Osteocyte (in vitro differentiated cells): ENCODE measurements around the gene ZRANB1. TPM values are rescaled to one million over a fixed set of nuclear protein-coding genes. Genes with fewer than 3 reads are reported as not detected.
A peak's percentile ranks its signal among the peaks of the same experiment; 100 is the strongest.

ENCODE experiments used
- DNase-seq: peaks from one replicate; pipeline ENCODE4 v3.0.0; 2021; ENCODE audit warnings: mixed read lengths; ENCODE audit not compliant: unreplicated experiment; ENCODE audit errors: extremely low spot score
- H3K27ac Mint-ChIP-seq: one replicate; pipeline ENCODE4 v1.8.0; 2021; ENCODE audit warnings: mild to moderate bottlenecking, mixed read lengths; ENCODE audit not compliant: unreplicated experiment
- H3K27me3 Mint-ChIP-seq: one replicate; pipeline ENCODE4 v1.8.0; 2021; ENCODE audit warnings: mixed read lengths; ENCODE audit not compliant: unreplicated experiment
- H3K36me3 Mint-ChIP-seq: one replicate; pipeline ENCODE4 v1.8.0; 2021; ENCODE audit warnings: mixed read lengths; ENCODE audit not compliant: unreplicated experiment
- H3K4me1 Mint-ChIP-seq: one replicate; pipeline ENCODE4 v1.8.0; 2021; ENCODE audit warnings: mixed read lengths; ENCODE audit not compliant: unreplicated experiment
- H3K4me3 Mint-ChIP-seq: one replicate; pipeline ENCODE4 v1.8.0; 2021; ENCODE audit warnings: mild to moderate bottlenecking, moderate library complexity, mixed read lengths; ENCODE audit not compliant: unreplicated experiment
- H3K9me3 Mint-ChIP-seq: one replicate; pipeline ENCODE4 v1.8.0; 2021; ENCODE audit warnings: mixed read lengths; ENCODE audit not compliant: unreplicated experiment
- total RNA-seq: library from RNA; stranded (reverse); gene quantifications from 2 replicates; pipeline ENCODE4 v1.2.1, GENCODE V29; 2021
- TF ChIP-seq, protein P1 (sequence below): fragments of 200-600 bp; sonication (generic); IDR thresholded peaks from 2 replicates; pipeline ENCODE4 v1.5.0; 2021; ENCODE audit warnings: antibody characterized with exemption, mild to moderate bottlenecking, moderate library complexity

Gene ZRANB1
- total RNA-seq, 1 donor from 2014 or later: 26.8 TPM

DNA sequence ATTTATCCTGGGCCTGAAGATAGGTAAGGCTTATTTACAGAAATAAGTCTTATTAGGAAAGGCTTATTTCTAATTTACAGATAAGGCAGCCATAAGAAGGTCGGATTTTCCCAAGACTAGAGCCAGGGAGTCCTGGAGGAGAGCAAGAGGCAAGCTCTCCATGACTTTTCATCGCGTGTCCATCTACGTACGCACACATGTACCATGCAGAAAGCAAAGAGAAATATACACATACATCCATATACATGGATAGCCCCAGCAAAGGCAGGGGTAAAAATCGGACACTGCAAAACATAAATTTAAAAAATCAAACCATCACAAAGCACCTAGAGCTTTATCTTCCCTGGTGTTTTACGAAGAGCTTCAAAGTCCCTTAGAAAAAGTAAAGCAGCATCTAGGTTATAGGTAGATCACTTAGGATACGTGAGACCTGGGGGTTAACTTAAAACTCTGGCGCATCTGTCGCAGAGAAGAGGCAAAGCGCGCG lies 25.8 kb upstream of the ZRANB1 start:
- no peaks in the 10 kb centered on the region for H3K9me3 Mint-ChIP-seq
- H3K4me3 Mint-ChIP-seq: peak overlapping the region; percentile 82
- no peaks in the 10 kb centered on the region for H3K27me3 Mint-ChIP-seq
- peak overlapping the region; percentile 90 for H3K27ac Mint-ChIP-seq
- H3K36me3 Mint-ChIP-seq: no peaks in the 10 kb centered on the region
- TF ChIP-seq, protein P1, sequence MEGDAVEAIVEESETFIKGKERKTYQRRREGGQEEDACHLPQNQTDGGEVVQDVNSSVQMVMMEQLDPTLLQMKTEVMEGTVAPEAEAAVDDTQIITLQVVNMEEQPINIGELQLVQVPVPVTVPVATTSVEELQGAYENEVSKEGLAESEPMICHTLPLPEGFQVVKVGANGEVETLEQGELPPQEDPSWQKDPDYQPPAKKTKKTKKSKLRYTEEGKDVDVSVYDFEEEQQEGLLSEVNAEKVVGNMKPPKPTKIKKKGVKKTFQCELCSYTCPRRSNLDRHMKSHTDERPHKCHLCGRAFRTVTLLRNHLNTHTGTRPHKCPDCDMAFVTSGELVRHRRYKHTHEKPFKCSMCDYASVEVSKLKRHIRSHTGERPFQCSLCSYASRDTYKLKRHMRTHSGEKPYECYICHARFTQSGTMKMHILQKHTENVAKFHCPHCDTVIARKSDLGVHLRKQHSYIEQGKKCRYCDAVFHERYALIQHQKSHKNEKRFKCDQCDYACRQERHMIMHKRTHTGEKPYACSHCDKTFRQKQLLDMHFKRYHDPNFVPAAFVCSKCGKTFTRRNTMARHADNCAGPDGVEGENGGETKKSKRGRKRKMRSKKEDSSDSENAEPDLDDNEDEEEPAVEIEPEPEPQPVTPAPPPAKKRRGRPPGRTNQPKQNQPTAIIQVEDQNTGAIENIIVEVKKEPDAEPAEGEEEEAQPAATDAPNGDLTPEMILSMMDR: no peak
- no peak for DNase-seq
- H3K4me1 Mint-ChIP-seq: peaks cover 39% of the 10 kb centered on the region

GRCh38 chr10:124916585-124917427 lies 25.1 kb upstream of the ZRANB1 start:
- H3K36me3 Mint-ChIP-seq: no peaks in the 10 kb centered on the region

DNA sequence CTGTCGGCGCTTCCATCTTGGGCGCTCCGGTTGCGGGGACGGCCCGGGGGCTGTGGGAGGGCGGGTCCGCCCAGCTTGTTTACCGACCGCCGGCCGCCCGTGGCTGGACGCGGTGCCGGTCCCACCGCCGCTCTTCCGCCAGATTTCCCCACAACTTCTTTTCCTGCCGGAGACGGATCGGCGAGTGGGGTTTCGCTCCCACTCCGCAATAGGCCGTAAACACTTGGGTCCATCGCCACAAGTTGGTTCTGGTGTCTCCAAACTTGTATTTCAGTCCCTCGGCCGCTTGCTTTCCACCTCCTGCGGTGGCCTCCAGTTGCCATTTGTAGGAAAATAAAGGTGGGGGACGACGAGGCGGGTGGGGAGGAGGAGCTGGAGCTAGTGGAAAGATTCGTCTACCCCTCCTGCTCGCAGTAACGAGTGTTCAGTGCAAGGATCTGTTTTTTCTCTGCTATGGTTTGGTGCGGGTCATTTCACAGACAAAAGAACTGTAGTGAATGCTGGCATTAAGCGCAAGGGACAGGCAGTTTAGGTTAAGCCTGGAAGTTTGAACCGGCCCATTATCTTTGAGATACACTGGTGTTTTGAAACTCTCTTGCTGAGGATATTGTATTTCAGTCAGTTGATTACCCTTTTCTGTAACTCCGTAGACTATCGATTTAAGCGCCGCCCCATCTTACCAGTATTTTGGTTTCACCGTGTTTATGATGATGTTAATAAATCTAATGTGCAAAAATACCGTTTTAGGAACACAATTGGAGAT lies 24.3 kb upstream of the ZRANB1 start:
- H3K36me3 Mint-ChIP-seq: no peaks in the 10 kb centered on the region
- TF ChIP-seq, protein P1: no peak
- H3K27me3 Mint-ChIP-seq: no peaks in the 10 kb centered on the region
- H3K9me3 Mint-ChIP-seq: no peaks in the 10 kb centered on the region
- peaks cover 30% of the 10 kb centered on the region for H3K4me1 Mint-ChIP-seq
- peak overlapping the region; percentile 94 for H3K27ac Mint-ChIP-seq
- no peak for DNase-seq
- peak overlapping the region; percentile 86 for H3K4me3 Mint-ChIP-seq

More at GRCh38 chr10:124916585-124917427, 25.1 kb upstream of the ZRANB1 start:
- Mint-ChIP-seq H3K4me3 (peak overlapping the region; percentile 82), H3K27ac (peak overlapping the region; percentile 90), H3K9me3 (no peaks in the 10 kb centered on the region), H3K4me1 (peaks cover 33% of the 10 kb centered on the region), H3K27me3 (no peaks in the 10 kb centered on the region)
- DNase-seq: peak; percentile 99
- TF ChIP-seq, protein P1: no peak

GRCh38 chr10:124918191-124918830 lies 23.6 kb upstream of the ZRANB1 start:
- Mint-ChIP-seq H3K27ac (peak overlapping the region; percentile 94), H3K4me3 (peak overlapping the region; percentile 86), H3K36me3 (no peaks in the 10 kb centered on the region), H3K9me3 (no peaks in the 10 kb centered on the region), H3K4me1 (peaks cover 28% of the 10 kb centered on the region), H3K27me3 (no peaks in the 10 kb centered on the region)
- no peak for DNase-seq
- TF ChIP-seq, protein P1: no peak
